Mesothelial cell of epicardium (in vitro differentiated cells): ENCODE measurements around the gene TACC2. TPM values are rescaled to one million over a fixed set of nuclear protein-coding genes. Genes with fewer than 3 reads are reported as not detected.
"Not testable (repeated sequence)": the region's sequence is repeated elsewhere in the genome, so short reads cannot be mapped to it uniquely, and the experiment has no call there.

Experiments
- DNase-seq, 2 experiments: peaks; one replicate each; pipeline ENCODE4 v3.0.0; 2021; ENCODE audit warnings: low spot score in 2 of 2; ENCODE audit not compliant: unreplicated experiment in 2 of 2
- H3K27ac Mint-ChIP-seq: 2 replicates; pipeline ENCODE4 v1.8.0; 2021; ENCODE audit warnings: mixed read lengths
- H3K27me3 Mint-ChIP-seq: 2 replicates; pipeline ENCODE4 v1.8.0; 2021; ENCODE audit warnings: low read depth, mixed read lengths
- H3K36me3 Mint-ChIP-seq: 2 replicates; pipeline ENCODE4 v1.8.0; 2021; ENCODE audit warnings: mixed read lengths
- H3K4me1 Mint-ChIP-seq: 2 replicates; pipeline ENCODE4 v1.8.0; 2021; ENCODE audit warnings: mixed read lengths
- H3K4me3 Mint-ChIP-seq: 2 replicates; pipeline ENCODE4 v1.8.0; 2021; ENCODE audit warnings: mild to moderate bottlenecking, moderate library complexity, mixed read lengths
- H3K9me3 Mint-ChIP-seq: 2 replicates; pipeline ENCODE4 v1.8.0; 2021; ENCODE audit warnings: mixed read lengths
- total RNA-seq: library from RNA; stranded (reverse); gene quantifications from 3 replicates; pipeline ENCODE4 v1.2.1, GENCODE V29; 2021
- TF ChIP-seq, protein P1 (sequence below): fragments of 200-600 bp; sonication (generic); IDR thresholded peaks from one replicate; pipeline ENCODE4 v1.5.0; 2021; ENCODE audit warnings: antibody characterized with exemption; ENCODE audit not compliant: unreplicated experiment

TACC2 gene
- total RNA-seq, 1 donor from 2014 or later: 25.5 TPM

DNA sequence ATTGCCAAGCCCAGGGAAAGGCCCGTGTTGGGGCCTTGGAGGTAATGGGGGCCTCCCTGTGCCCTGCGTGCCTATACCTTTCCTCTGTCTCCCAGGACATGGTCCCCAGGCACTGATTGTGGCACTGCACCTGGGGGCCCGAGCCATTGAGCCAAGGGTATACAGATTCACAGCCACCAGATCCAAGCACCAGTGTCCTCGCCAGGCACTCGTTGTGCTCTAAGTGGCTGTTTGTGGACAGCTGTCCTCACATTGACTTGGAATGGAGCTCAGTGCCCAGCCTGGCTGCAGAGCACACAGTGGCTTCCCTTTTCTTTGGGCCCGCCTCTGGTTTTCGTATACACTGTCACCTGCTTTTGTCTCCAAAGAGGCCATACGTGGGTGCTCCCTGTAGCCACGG lies 210.1 kb downstream of the TACC2 start:
- Mint-ChIP-seq H3K36me3 (peaks cover 15% of the 10 kb centered on the region), H3K27ac (no peak overlapping the region), H3K4me3 (no peak overlapping the region), H3K27me3 (no peaks in the 10 kb centered on the region), H3K9me3 (no peaks in the 10 kb centered on the region), H3K4me1 (peaks cover 4% of the 10 kb centered on the region)
- TF ChIP-seq, protein P1, sequence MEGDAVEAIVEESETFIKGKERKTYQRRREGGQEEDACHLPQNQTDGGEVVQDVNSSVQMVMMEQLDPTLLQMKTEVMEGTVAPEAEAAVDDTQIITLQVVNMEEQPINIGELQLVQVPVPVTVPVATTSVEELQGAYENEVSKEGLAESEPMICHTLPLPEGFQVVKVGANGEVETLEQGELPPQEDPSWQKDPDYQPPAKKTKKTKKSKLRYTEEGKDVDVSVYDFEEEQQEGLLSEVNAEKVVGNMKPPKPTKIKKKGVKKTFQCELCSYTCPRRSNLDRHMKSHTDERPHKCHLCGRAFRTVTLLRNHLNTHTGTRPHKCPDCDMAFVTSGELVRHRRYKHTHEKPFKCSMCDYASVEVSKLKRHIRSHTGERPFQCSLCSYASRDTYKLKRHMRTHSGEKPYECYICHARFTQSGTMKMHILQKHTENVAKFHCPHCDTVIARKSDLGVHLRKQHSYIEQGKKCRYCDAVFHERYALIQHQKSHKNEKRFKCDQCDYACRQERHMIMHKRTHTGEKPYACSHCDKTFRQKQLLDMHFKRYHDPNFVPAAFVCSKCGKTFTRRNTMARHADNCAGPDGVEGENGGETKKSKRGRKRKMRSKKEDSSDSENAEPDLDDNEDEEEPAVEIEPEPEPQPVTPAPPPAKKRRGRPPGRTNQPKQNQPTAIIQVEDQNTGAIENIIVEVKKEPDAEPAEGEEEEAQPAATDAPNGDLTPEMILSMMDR: no peak
- no peak for DNase-seq

DNA sequence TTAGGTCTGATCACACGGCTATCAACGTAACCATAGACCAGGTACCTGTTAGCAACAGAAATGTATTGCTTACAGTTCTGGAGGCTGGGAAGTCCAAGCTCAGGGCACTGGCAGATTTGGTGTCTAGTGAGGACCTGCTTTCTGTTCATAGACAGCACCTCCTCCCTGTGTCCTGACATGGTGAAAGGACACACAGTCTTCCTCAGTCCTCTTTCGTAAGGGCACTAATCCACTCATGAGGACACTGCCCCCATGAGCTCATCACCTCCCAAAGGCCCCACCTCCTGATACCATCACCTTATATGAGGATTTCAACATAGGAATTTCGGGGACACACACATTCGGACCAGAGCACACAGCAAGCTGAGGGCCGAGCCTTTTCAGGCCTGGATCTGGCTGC lies 210.7 kb downstream of the TACC2 start:
- Mint-ChIP-seq H3K27ac (no peak overlapping the region), H3K36me3 (peaks cover 15% of the 10 kb centered on the region), H3K9me3 (no peaks in the 10 kb centered on the region)

DNA sequence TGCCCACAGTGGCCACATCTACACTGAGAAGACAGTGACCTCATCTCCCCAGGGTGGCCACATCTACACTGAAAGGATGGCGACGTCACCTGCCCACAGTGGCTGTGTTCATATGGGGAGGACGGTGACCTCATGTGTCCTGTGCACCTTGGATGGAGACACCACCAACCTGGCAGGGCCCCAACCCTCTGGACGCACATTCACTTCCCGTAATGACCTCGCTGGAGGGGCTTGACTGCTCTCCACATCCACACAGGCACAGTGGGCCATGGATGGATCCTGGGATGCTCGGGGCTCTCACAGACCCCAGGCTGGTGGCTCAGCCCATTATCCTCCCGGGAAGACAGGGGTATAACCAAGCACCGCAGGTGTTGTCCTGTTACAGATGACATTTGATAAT lies 212.4 kb downstream of the TACC2 start:
- TF ChIP-seq, protein P1: no peak
- no peak overlapping the region for H3K27ac Mint-ChIP-seq
- no peak for DNase-seq
- no peaks in the 10 kb centered on the region for H3K4me1 Mint-ChIP-seq
- no peaks in the 10 kb centered on the region for H3K9me3 Mint-ChIP-seq
- H3K4me3 Mint-ChIP-seq: no peak overlapping the region
- peaks cover 11% of the 10 kb centered on the region for H3K36me3 Mint-ChIP-seq
- no peaks in the 10 kb centered on the region for H3K27me3 Mint-ChIP-seq

More for the DNA sequence above, 210.7 kb downstream of the TACC2 start:
- H3K27me3 Mint-ChIP-seq: no peaks in the 10 kb centered on the region
- H3K4me1 Mint-ChIP-seq: peaks cover 4% of the 10 kb centered on the region
- TF ChIP-seq, protein P1: no peak
- no peak for DNase-seq
- H3K4me3 Mint-ChIP-seq: no peak overlapping the region

DNA sequence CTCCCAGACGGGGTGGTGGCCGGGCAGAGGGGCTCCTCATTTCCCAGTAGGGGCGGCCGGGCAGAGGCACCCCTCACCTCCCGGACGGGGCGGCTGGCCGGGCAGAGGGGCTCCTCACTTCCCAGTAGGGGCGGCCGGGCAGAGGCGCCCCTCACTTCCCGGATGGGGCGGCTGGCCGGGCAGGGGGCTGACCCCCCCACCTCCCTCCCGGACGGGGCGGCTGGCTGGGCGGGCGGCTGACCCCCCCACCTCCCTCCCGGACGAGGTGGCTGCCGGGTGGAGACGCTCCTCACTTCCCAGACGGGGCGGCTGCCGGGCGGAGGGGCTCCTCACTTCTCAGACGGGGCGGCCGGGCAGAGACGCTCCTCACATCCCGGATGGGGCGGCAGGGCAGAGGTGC lies 214.2 kb downstream of the TACC2 start:
- not testable (repeated sequence) for H3K27ac Mint-ChIP-seq, H3K4me3 Mint-ChIP-seq, H3K4me1 Mint-ChIP-seq, H3K27me3 Mint-ChIP-seq, DNase-seq, H3K9me3 Mint-ChIP-seq
- H3K36me3 Mint-ChIP-seq: peaks cover 10% of the 10 kb centered on the region

GRCh38 chr10:122204691-122205489 lies 215.9 kb downstream of the TACC2 start:
- no peak overlapping the region for H3K4me3 Mint-ChIP-seq
- no peak for DNase-seq
- TF ChIP-seq, protein P1: no peak
- H3K9me3 Mint-ChIP-seq: no peaks in the 10 kb centered on the region
- no peak overlapping the region for H3K27ac Mint-ChIP-seq
- H3K4me1 Mint-ChIP-seq: no peaks in the 10 kb centered on the region
- no peaks in the 10 kb centered on the region for H3K27me3 Mint-ChIP-seq
- H3K36me3 Mint-ChIP-seq: peaks cover 8% of the 10 kb centered on the region

- H3K4me1 Mint-ChIP-seq: no peaks in the 10 kb centered on the region
- peaks cover 19% of the 10 kb centered on the region for H3K36me3 Mint-ChIP-seq
- TF ChIP-seq, protein P1: no peak
- H3K27me3 Mint-ChIP-seq: no peaks in the 10 kb centered on the region
- H3K9me3 Mint-ChIP-seq: no peaks in the 10 kb centered on the region
- DNase-seq: no peak
- no peak overlapping the region for H3K27ac Mint-ChIP-seq
- no peak overlapping the region for H3K4me3 Mint-ChIP-seq
Measured at GRCh38 chr10:122206471-122207065, 217.6 kb downstream of the TACC2 start.
